Bronchial epithelial cell (primary cell): ENCODE results near the gene CUBN. TPM values are rescaled to one million over a fixed set of nuclear protein-coding genes. Genes with fewer than 3 reads are reported as not detected.

Source experiments
- DNase-seq: peaks from one replicate; pipeline ENCODE4 v3.0.0-alpha.2; 2010; ENCODE audit warnings: low read depth
- FAIRE-seq: peaks from 2 replicates; lab custom pipeline; 2011; peaks lifted over from hg19 to GRCh38; lab: Jason Lieb, UNC
- H3K27me3 ChIP-seq: 2 replicates; pipeline ENCODE4 v1.5.1; 2011; ENCODE audit warnings: low read length; ENCODE audit not compliant: control insufficient read depth, insufficient read depth
- H3K36me3 ChIP-seq: 2 replicates; pipeline ENCODE4 v1.5.1; 2011; ENCODE audit warnings: low read length; ENCODE audit not compliant: control insufficient read depth, insufficient read depth
- H3K4me3 ChIP-seq: 2 replicates; pipeline ENCODE4 v1.5.1; 2011; ENCODE audit warnings: mild to moderate bottlenecking, low read depth, low read length, control low read depth
- total RNA-seq: library from RNA; depleted of rRNA; stranded (reverse); fragments of >200 nt; gene quantifications from 2 replicates; pipeline ENCODE4 v1.2.1, GENCODE V29; 2014
- TF ChIP-seq, protein P1 (sequence below): IDR thresholded peaks from 2 replicates; pipeline ENCODE4 v1.5.1; 2011; ENCODE audit warnings: mild to moderate bottlenecking, moderate library complexity, low read length, control low read depth, inconsistent platforms; ENCODE audit not compliant: insufficient read depth, severe bottlenecking

Gene CUBN
- total RNA-seq, 1 donor from 2014 or later = 0.53 TPM

DNA sequence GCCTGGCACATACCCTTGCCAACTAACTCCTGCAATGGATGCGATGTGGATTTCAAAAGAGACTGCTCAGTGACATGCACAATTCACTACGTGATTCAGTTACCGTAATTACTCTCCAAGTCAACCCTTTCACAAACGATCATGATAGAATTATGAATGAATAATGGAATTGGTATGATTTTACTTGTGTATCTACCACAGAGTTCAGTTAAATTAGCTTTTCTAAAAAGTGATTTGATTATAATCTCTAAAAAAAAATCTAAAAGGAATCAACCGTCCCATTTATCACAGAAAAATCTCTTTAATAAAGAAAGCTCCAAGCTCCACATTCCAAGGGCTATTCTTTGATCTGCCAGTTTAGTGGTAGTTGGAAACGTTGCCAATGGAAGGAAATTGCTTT is 282.0 kb downstream of the CUBN start:
- TF ChIP-seq, protein P1, sequence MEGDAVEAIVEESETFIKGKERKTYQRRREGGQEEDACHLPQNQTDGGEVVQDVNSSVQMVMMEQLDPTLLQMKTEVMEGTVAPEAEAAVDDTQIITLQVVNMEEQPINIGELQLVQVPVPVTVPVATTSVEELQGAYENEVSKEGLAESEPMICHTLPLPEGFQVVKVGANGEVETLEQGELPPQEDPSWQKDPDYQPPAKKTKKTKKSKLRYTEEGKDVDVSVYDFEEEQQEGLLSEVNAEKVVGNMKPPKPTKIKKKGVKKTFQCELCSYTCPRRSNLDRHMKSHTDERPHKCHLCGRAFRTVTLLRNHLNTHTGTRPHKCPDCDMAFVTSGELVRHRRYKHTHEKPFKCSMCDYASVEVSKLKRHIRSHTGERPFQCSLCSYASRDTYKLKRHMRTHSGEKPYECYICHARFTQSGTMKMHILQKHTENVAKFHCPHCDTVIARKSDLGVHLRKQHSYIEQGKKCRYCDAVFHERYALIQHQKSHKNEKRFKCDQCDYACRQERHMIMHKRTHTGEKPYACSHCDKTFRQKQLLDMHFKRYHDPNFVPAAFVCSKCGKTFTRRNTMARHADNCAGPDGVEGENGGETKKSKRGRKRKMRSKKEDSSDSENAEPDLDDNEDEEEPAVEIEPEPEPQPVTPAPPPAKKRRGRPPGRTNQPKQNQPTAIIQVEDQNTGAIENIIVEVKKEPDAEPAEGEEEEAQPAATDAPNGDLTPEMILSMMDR = no peak
- H3K27me3 ChIP-seq = no peaks in the 10 kb centered on the region
- no peak for DNase-seq
- FAIRE-seq = no peak
- H3K36me3 ChIP-seq = no peaks in the 10 kb centered on the region
- no peak overlapping the region for H3K4me3 ChIP-seq

- DNase-seq = no peak
- no peak for FAIRE-seq
- no peaks in the 10 kb centered on the region for H3K36me3 ChIP-seq
- no peaks in the 10 kb centered on the region for H3K27me3 ChIP-seq
- TF ChIP-seq, protein P1 = no peak
- no peak overlapping the region for H3K4me3 ChIP-seq
These were observed 284.4 kb downstream of the CUBN start for GRCh38 chr10:16845248-16845647.

DNA sequence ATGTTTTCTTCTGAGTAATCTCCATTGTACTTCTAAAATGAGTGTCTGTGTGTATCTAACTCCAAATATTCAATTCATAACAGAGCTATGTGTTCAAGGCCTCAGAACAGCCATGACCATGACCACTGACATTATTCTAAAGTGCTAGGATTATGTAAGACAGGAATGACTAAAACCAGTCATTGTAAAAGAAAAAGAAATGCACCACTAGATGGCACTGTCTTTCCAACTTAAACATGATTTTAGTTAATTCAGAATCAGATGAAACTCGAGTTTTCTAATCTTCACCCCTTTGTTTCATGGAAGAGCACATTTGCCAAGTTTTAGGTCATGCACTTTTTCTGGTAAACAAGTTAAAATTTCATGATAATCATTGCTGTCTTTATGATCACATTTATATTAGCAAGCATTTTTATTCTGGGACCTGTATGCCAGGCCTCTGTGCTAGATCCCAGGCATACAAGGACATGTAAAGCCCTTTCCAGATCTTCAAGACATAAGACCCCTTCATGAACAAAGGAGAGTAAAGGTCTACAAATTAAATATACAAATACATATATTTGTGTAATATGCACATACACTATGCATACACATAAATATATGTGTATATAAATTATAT is 286.2 kb downstream of the CUBN start:
- Histone ChIP-seq H3K4me3 (no peak overlapping the region), H3K27me3 (no peaks in the 10 kb centered on the region), H3K36me3 (no peaks in the 10 kb centered on the region)
- no peak for FAIRE-seq
- TF ChIP-seq, protein P1 = peak; percentile 42
- DNase-seq = peak; percentile 76

- FAIRE-seq (no peak), DNase-seq (no peak)
- no peaks in the 10 kb centered on the region for H3K36me3 ChIP-seq
- no peaks in the 10 kb centered on the region for H3K27me3 ChIP-seq
- H3K4me3 ChIP-seq = no peak overlapping the region
- TF ChIP-seq, protein P1 = no peak
These were observed 294.4 kb downstream of the CUBN start for GRCh38 chr10:16835228-16835627.

DNA sequence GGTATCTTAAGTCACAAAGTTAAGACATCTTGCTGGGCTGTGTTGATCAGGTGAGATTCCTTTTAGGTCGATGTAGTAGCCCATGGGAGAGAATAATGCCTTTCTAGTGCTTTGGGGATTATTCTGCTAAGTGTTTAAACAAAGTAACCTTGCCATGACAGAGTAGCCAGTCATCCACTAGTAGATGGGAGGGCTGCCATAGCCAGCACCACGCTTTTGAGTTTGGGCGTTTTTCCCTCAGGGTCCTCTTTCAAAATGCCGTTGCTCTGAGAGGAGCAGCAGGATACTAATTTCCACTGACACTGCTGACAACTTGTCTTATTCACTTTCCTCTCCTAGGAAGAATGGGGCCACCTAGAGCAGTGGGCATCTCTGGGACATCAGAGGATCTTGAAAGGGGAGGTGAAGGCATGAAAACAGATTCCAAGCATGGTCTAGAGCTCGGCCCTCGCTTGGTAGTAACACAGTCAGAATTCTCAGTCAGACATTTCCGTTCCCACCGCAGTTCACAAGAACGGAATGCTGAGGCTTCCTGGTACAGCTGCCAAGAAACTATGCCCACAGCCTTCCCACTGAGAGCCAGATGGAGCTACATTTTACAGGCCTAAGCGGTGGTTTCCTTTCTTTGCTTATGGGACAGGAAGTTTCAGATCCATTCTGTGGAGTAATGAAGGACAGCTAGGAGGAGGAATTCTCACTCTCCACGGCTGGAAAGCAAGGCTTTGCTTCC is 297.1 kb downstream of the CUBN start:
- Histone ChIP-seq H3K36me3 (no peaks in the 10 kb centered on the region), H3K4me3 (no peak overlapping the region), H3K27me3 (no peaks in the 10 kb centered on the region)
- peak; percentile 84 for DNase-seq
- no peak for FAIRE-seq
- TF ChIP-seq, protein P1 = no peak

- FAIRE-seq = peak; percentile 62
These were observed 300.9 kb downstream of the CUBN start for GRCh38 chr10:16828701-16829175.

More at GRCh38 chr10:16828701-16829175, 300.9 kb downstream of the CUBN start:
- Histone ChIP-seq H3K27me3 (no peaks in the 10 kb centered on the region), H3K36me3 (no peaks in the 10 kb centered on the region), H3K4me3 (no peak overlapping the region)
- TF ChIP-seq, protein P1 = no peak
- DNase-seq = peak; percentile 67
